NCI-H446 (cell line): ENCODE measurements around the gene SSU72.
"Not testable (repeated sequence)": the region's sequence is repeated elsewhere in the genome, so short reads cannot be mapped to it uniquely, and the experiment has no call there.

ENCODE experiments used
- DNase-seq, 2 experiments: peaks; one replicate each; lab custom pipeline; 2025; lab: John Stamatoyannopoulos, UW

SSU72 gene

GRCh38 chr1:1558591-1558990 lies 16.1 kb downstream of the SSU72 start:
- DNase-seq: no peak

- DNase-seq: not testable (repeated sequence)
Observed at GRCh38 chr1:1557688-1558087, 17.0 kb downstream of the SSU72 start.

- DNase-seq: not testable (repeated sequence)
Observed at GRCh38 chr1:1556961-1557360, 17.7 kb downstream of the SSU72 start.

DNA sequence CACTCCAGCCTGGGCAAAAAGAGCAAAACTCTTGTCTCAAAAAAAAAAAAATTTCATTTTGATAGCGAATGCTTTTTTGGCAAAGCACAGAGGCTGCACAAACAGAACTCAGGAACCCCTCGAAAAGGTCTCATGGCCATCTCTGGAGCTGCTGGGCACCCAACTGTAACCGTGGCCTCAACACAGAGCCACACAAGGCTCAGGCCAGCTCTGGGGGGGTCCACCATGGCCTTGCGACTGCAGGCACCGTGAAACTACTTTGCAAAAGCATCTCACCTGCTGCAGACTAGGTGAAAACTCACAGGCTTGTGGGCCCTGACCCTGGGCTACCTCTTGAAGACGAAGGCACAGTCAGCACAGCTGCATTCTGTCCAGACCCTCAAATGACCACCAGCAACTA lies 18.2 kb downstream of the SSU72 start:
- no peak for DNase-seq

- DNase-seq: no peak
Observed at GRCh38 chr1:1554926-1555915, 19.4 kb downstream of the SSU72 start.

- DNase-seq: no peak
Observed at GRCh38 chr1:1554550-1554925, 20.1 kb downstream of the SSU72 start.

DNA sequence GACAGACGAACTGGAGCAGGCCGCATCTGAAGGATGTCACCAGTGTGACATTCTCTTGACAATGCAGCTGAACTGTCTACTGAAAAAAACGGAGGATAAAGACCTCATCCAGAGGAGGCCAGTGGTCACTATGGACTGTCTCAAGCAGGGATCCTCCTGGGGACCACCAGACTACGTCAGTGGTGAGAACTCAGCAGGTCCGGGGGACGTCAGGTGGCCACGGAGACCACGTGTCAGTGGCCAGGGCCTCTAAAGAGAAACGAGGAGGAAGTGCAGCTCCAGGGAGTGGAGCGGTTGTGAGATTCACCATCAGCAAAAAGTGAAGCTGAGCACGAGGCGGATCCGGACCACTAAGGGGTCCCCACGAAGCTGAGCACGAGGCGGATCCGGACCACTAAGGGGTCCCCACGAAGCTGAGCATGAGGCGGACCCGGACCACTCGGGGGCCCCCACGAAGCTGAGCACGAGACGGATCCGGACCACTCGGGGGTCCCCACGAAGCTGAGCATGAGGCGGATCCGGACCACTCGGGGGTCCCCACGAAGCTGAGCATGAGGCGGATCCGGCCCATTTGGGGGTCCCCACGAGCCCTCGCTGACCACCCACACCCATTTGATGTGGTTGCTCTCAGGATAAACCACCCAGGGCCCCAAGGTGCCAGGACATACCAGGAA lies 20.7 kb downstream of the SSU72 start:
- DNase-seq: no peak

GRCh38 chr1:1552263-1552639 lies 22.4 kb downstream of the SSU72 start:
- DNase-seq: no peak

DNA sequence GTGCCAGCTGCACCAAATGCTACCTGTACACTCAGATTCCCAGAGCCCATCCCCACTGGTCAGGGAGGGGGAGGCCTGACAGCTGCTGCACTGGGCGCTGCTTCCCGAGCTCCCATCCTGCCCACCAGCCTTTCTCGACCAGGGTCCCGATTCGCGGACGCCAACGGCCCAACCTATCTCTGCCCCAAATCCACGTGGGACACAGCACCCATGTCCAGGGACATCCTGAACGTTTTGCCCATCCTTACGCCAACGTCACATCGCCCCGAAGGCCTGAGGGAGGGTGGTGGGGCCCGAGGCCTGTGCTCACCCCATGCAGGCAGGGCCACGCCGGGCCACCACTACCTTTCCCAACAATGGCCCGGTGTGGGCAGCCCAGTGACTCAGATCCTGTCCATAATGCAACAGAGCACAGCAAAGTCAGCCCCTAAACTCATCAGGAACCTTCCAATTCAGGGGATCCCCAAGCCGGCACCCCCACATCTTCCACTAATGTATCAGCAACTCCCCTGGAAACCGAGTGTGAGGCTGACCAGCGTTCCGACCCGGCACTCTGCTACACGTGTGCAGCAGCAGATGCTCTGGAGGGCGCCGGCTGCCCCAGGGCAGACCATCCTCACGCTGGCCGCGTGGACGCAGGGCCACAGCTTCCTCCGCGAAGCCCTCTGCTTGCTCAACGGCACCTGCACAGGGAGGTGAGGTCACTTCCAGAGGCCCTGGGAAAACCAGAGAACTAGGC lies 23.0 kb downstream of the SSU72 start:
- DNase-seq: no peak

GRCh38 chr1:1550591-1551432 lies 23.9 kb downstream of the SSU72 start:
- DNase-seq: no peak

GRCh38 chr1:1550087-1550486 lies 24.6 kb downstream of the SSU72 start:
- no peak for DNase-seq

DNA sequence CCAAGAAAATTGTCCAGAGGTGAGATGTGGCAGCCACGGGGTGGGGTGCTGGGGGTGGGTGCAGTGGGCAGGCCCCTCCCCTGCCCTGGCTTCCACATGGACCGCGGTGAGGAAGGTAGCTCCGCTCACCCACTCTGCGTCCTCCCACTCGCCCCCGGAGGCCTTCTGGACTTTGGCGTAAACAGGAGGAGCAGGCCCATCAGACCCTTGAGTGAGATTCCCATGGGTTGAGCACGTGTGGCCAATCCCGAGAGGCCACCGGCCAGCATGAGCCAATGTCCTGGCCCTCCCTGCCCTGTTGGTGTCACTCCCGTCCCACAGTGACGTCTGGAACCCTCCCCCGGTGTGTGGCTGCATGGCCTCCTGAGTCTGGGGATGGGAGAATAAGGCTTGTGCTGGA lies 26.1 kb downstream of the SSU72 start:
- no peak for DNase-seq

GRCh38 chr1:1547476-1547875 lies 27.2 kb downstream of the SSU72 start:
- no peak for DNase-seq

GRCh38 chr1:1547011-1547410 lies 27.7 kb downstream of the SSU72 start:
- DNase-seq: no peak

- DNase-seq: no peak
Observed at GRCh38 chr1:1545946-1546737, 28.5 kb downstream of the SSU72 start.

DNA sequence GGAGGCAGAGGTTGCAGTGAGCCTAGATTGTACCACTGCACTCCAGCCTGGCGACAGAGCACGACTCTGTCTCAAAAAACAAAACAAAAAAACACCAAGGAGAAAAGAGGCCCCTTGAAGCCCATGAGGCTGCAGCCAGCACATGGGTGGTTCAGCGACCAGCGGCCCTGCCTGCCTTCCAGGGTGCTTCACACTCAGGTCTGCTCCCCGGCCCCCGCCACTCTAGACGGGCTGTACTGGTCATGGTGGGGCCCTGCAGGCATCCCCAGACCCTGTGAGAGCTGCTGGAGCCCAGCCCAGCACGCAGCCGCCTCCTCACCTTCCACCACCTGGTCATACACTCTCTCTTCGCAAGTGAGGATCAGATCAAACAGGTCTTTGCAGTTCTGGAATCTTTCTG lies 30.1 kb downstream of the SSU72 start:
- DNase-seq: no peak

- DNase-seq: no peak
Observed at GRCh38 chr1:1543706-1544099, 31.0 kb downstream of the SSU72 start.

DNA sequence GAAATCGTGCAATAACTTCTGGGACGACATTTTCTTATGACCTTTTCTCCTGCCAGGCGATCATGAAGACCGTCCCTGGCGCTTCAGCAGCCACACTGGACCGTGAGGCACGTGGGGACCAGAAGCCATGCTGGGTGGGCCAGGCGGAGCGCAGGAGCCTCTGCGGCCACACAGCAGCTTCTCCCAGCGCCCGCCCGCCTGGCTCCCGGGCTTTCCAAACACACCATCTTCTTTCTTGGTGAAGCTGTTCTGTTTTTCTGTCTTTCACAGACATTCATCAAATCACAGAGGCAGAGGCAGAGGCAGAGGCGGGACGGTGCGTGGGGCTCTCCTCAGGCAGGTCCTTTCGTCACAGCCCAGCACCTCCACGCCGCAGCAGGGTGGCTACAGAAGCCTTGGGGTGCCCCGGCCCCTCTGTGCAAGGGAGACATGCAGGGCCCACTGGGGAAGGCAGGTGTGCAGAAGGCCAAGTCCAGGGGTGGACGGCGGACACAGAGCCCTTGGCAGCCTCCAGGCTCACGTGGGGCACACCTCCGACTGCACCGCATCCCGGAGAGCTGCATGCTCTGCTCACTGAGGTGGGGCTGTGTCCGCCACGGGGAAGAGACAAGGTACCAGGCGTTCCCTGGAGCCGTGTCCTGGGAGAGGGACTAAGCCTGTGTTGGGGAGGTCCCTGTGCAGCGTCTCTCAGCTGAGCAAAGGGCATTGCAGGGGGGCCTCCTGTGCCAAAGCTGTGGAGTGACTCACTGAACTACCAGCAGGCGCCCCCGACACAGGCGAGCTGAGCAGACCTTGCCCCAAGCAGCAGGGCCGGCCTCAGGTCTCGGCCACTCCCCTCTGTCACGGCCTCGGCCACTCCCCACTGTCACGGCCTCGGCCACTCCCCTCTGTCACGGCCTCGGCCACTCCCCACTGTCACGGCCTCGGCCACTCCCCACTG lies 31.6 kb downstream of the SSU72 start:
- no peak for DNase-seq

DNA sequence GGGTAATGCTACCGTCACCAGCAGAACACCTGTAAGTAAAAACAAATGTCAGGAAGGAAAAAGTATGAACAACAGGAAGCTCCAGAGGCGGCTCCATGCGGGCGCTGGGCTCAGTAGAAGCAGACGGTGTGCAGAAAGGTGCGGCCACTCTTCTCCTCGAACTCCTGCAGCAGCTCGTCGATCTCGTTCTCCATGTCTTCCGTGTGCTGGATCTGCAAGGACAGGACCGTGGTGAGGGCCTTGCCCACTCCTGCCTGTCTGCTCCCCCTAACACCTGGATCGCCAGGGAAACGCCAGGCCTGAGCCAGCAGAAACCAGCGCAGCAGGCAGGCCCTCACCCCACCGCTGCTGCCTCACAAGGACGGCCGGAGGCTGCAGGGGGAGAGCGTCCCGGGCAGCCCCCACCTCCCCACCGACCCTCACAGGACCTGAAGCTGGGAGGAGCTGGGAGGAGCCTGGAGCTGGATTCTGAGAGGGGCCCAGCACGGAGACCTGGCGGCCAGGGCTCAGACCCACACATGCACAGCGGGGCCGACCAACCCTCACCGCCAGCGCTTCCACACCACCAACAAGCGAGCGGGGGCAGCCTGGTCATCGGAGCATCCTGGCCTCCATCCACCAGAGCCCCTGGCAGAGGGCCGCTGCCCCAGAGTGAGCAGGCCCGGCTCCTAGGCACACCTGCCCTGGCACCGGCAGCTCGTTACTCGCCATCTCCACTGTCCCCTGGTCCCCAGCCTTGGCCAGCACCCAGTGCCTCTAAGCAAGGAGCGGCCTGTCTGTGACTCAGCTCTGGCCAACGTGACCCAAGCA lies 32.5 kb downstream of the SSU72 start:
- DNase-seq: no peak
